A549 treated with GW870086 at 1 μM for 4 hours (cell line): ENCODE results near the gene DEFB131B. TPM values are rescaled to one million over a fixed set of nuclear protein-coding genes. Genes with fewer than 3 reads are reported as not detected.

Experiments
- total RNA-seq: library from RNA; stranded (reverse); fragments of 200-300 nt; extraction: Qiagen RNA extraction; gene quantifications from 5 replicates; pipeline ENCODE4 v1.2.3, GENCODE V29; 2022; ENCODE audit warnings: low read depth

Gene DEFB131B
- total RNA-seq: not detected in 5 replicates

GRCh38 chr11:71878059-71878458 is at the start of gene DEFB131B:
TSS of gene DEFB131B (plus strand) at chr11:71878453. CDS start at chr11:71878453, 0 bp downstream.

GRCh38 chr11:71832811-71833210 is 45.4 kb upstream of the DEFB131B start, which contains the start of gene DEFB108B:
TSS of gene DEFB108B (plus strand) at chr11:71833200. CDS start at chr11:71833200, 0 bp downstream.

GRCh38 chr11:71927820-71928736 is 49.8 kb downstream of the DEFB131B start, which contains the start of gene XNDC1N:
TSS of gene XNDC1N (minus strand) at chr11:71928594. CDS start at chr11:71923353, 5,241 bp downstream.

GRCh38 chr11:71928737-71929443 is 50.6 kb downstream of the DEFB131B start, which contains the start of gene RNF121:
TSS of gene RNF121 (plus strand) at chr11:71929046. CDS start at chr11:71929062, 16 bp downstream.

Other genes with a start within 250 kb of the DEFB131B start
- not detected in 5 replicates for gene DEFB108B, start 45.3 kb upstream of the DEFB131B start, total RNA-seq
- 3.0 to 4.3 TPM (median 3.4 TPM) in 5 replicates for gene XNDC1N, start 50.1 kb downstream of the DEFB131B start, total RNA-seq
- 45.9 to 51.9 TPM (median 50.6 TPM) in 5 replicates for gene RNF121, start 50.6 kb downstream of the DEFB131B start, total RNA-seq
- gene IL18BP, start 120.5 kb downstream of the DEFB131B start, total RNA-seq: 2.7 to 4.0 TPM (median 3.6 TPM) in 5 replicates
- 55.0 to 71.2 TPM (median 62.9 TPM) in 5 replicates for gene NUMA1, start 202.1 kb downstream of the DEFB131B start, total RNA-seq
- gene LRRC51, start 202.4 kb downstream of the DEFB131B start, total RNA-seq: 6.2 to 10.4 TPM (median 6.8 TPM) in 5 replicates
- gene LAMTOR1, start 224.8 kb downstream of the DEFB131B start, total RNA-seq: 123 to 166 TPM (median 143 TPM) in 5 replicates
- not detected in 5 replicates for gene TOMT, start 227.5 kb downstream of the DEFB131B start, total RNA-seq
- gene ANAPC15, start 234.2 kb downstream of the DEFB131B start, total RNA-seq: 75.3 to 97.7 TPM (median 86.3 TPM) in 5 replicates